ENCODE results near the gene APOM. TPM values are rescaled to one million over a fixed set of nuclear protein-coding genes. Genes with fewer than 3 reads are reported as not detected.

APOM gene
- total and polyA plus RNA-seq, 9 donors: 1.3 to 7.7 (median 4.0) TPM

DNA sequence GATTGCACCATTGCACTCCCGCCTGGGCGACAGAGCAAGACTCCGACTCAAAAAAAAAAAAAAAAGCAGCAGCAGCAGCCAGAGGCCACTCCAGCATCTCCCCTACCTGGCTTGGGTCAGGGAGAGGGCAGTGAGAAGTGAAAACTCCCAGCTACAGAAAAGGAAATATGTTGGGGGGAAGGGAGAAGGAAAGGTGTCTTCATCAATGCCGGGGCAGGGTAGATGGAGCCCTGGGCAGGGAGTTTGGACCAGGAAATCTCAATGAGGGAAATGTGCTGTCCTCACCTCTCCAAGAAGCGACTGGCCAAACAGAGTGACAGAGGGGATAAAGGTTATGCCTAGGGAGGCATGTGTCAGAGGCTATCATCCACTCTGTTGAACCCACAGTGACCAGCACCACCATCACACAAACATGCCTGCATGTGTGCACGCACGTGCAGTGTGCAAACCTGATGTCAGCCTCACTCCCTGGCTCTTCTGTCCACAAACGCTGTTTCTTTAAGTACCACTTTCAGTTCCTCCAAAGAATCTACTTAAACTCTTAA is 41.5 kb upstream of the APOM start:
- intact Hi-C loops (cut with DNase I): loop anchor here in 1 of 4 donors (10.0 kb wide), 1 partner anchor 69 kb away; the partner anchor contains the start of genes ATP6V1G2, DDX39B and NFKBIL1
- Histone ChIP-seq H3K36me3 (no peaks in the 10 kb centered on the region), H3K27me3 (no peaks in the 10 kb centered on the region), H3K4me3 (no peak overlapping the region), H3K27ac (no peak overlapping the region), H3K4me1 (ENCODE audit: insufficient read depth) (no peaks in the 10 kb centered on the region), H3K9me3 (no peaks in the 10 kb centered on the region)
- TF ChIP-seq EP300 (IDR thresholded peaks at IDR 0.05): no peak
- 78% methylated on average over 8 of the region's 8 CpGs for WGBS, 3 donors
- no peak for DNase-seq

- Histone ChIP-seq H3K27me3 (no peaks in the 10 kb centered on the region), H3K9me3 (no peaks in the 10 kb centered on the region), H3K36me3 (no peaks in the 10 kb centered on the region), H3K4me1 (ENCODE audit: insufficient read depth) (no peaks in the 10 kb centered on the region), H3K4me3 (no peak within 1 kb of the TSS), H3K27ac (no peak within 1 kb of the TSS)
- TF ChIP-seq EP300 (IDR thresholded peaks at IDR 0.05) (no peak), POLR2A (IDR thresholded peaks at IDR 0.05) (no peak)
- TF ChIP-seq, protein P1, sequence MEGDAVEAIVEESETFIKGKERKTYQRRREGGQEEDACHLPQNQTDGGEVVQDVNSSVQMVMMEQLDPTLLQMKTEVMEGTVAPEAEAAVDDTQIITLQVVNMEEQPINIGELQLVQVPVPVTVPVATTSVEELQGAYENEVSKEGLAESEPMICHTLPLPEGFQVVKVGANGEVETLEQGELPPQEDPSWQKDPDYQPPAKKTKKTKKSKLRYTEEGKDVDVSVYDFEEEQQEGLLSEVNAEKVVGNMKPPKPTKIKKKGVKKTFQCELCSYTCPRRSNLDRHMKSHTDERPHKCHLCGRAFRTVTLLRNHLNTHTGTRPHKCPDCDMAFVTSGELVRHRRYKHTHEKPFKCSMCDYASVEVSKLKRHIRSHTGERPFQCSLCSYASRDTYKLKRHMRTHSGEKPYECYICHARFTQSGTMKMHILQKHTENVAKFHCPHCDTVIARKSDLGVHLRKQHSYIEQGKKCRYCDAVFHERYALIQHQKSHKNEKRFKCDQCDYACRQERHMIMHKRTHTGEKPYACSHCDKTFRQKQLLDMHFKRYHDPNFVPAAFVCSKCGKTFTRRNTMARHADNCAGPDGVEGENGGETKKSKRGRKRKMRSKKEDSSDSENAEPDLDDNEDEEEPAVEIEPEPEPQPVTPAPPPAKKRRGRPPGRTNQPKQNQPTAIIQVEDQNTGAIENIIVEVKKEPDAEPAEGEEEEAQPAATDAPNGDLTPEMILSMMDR (IDR thresholded peaks at IDR 0.05): no peak
- intact Hi-C loops (cut with DNase I): loop anchor here in 1 of 4 donors (10.0 kb wide), 1 partner anchor 70 kb away; the partner anchor contains the start of genes ATP6V1G2, DDX39B and NFKBIL1
- DNase-seq: no peak
- WGBS, 3 donors: 55 to 60% (median 56%) methylated on average over 6 of the region's 6 CpGs
Observed at GRCh38 chr6:31614684-31615578, 40.8 kb upstream of the APOM start, which contains the start of gene AIF1. Gene AIF1, plus strand, starts transcription at chr6:31615234. Its CDS starts 96 bp downstream, at chr6:31615330.

GRCh38 chr6:31615748-31616147 is 39.9 kb upstream of the APOM start:
- TF ChIP-seq, protein P1 (IDR thresholded peaks at IDR 0.05): no peak
- no peak for TF ChIP-seq POLR2A (IDR thresholded peaks at IDR 0.05)
- no peak for TF ChIP-seq EP300 (IDR thresholded peaks at IDR 0.05)
- 51 to 63% (median 55%) methylated on average over 7 of the region's 7 CpGs for WGBS, 3 donors
- no peak overlapping the region for H3K4me3 ChIP-seq

DNA sequence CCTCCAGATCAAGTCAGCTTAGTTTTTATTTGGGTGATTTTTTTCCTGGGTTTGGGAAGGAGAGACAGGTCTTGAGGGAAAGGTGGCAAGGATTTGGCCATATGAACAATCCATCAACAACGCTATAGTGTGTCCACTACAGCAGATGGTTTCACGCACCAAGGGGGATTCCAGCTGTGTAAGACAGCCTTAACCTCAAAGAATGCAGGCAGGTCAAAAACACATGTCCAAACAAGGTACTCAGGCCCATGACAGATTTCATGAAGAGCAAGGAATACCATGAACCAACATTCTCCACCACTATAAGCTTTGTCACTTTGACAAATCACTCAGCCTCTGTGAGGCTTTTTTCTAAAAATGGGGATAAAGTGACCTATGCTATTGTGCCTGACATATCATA is 38.7 kb upstream of the APOM start:
- no peak for DNase-seq
- no peak overlapping the region for H3K4me3 ChIP-seq
- H3K4me1 ChIP-seq (ENCODE audit: insufficient read depth): peaks cover under 1% of the 10 kb centered on the region
- WGBS, 3 donors: 87 to 91% (median 88%) methylated on average over 2 of the region's 2 CpGs
- TF ChIP-seq EP300 (IDR thresholded peaks at IDR 0.05) (no peak), POLR2A (IDR thresholded peaks at IDR 0.05) (no peak)
- TF ChIP-seq, protein P1 (IDR thresholded peaks at IDR 0.05): no peak
- intact Hi-C loops (cut with DNase I): loop anchor here in 1 of 4 donors (10.0 kb wide), 1 partner anchor 72 kb away; the partner anchor contains the start of genes ATP6V1G2, DDX39B and NFKBIL1
- H3K36me3 ChIP-seq: no peaks in the 10 kb centered on the region
- H3K27ac ChIP-seq: no peak overlapping the region
- H3K27me3 ChIP-seq: no peaks in the 10 kb centered on the region
- no peaks in the 10 kb centered on the region for H3K9me3 ChIP-seq

More at GRCh38 chr6:31615748-31616147, 39.9 kb upstream of the APOM start:
- no peaks in the 10 kb centered on the region for H3K36me3 ChIP-seq
- H3K9me3 ChIP-seq: no peaks in the 10 kb centered on the region
- H3K27me3 ChIP-seq: no peaks in the 10 kb centered on the region
- H3K27ac ChIP-seq: no peak overlapping the region
- no peak for DNase-seq
- no peaks in the 10 kb centered on the region for H3K4me1 ChIP-seq (ENCODE audit: insufficient read depth)
- intact Hi-C loops (cut with DNase I): loop anchor here in 1 of 4 donors (10.0 kb wide), 1 partner anchor 71 kb away; the partner anchor contains the start of genes ATP6V1G2, DDX39B and NFKBIL1

Data from ovary (tissue), 9 donors.